Jurkat, Clone E6-1 (cell line): ENCODE data around the gene OR1J4. TPM values are rescaled to one million over a fixed set of nuclear protein-coding genes. Genes with fewer than 3 reads are reported as not detected.
"Not testable (repeated sequence)": the region's sequence is repeated elsewhere in the genome, so short reads cannot be mapped to it uniquely, and the experiment has no call there.

Experiments
- DNase-seq: peaks from one replicate; pipeline ENCODE4 v3.0.0-alpha.2; 2011; ENCODE audit warnings: low read depth, low spot score
- H3K4me3 ChIP-seq: 2 replicates; pipeline ENCODE4 v1.5.1; 2011; ENCODE audit warnings: mild to moderate bottlenecking, low read length, control low read depth, moderate library complexity
- polyA plus RNA-seq: library from polyadenylated mRNA; unstranded; fragments of >200 nt; gene quantifications from one replicate; pipeline ENCODE4 v1.2.1, GENCODE V29; 2012; ENCODE audit warnings: missing spikeins; ENCODE audit not compliant: insufficient read length, insufficient read depth

OR1J4 gene, protein sequence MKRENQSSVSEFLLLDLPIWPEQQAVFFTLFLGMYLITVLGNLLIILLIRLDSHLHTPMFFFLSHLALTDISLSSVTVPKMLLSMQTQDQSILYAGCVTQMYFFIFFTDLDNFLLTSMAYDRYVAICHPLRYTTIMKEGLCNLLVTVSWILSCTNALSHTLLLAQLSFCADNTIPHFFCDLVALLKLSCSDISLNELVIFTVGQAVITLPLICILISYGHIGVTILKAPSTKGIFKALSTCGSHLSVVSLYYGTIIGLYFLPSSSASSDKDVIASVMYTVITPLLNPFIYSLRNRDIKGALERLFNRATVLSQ
- not detected for polyA plus RNA-seq

DNA sequence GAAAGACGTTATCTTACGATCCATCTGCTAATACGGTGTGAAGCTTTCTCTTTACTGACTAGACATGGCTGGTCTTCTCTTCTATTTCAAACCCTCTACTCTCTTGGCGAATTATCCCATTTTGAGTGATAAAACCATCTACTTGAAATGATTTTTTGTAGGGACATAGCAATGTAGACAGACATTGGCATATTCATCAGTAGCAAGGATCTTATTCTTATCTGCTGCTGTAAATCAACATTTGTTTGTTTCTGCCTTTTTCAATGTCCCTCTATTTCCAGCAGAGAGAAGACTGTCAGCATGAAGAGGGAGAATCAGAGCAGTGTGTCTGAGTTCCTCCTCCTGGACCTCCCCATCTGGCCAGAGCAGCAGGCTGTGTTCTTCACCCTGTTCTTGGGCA is at the start of gene OR1J4:
OR1J4 (plus strand) TSS at position 301 of the 400 bp plus-strand sequence; CDS start at position 301, 0 bp downstream.
- DNase-seq, result no peak
- no peak within 1 kb of the TSS for H3K4me3 ChIP-seq

DNA sequence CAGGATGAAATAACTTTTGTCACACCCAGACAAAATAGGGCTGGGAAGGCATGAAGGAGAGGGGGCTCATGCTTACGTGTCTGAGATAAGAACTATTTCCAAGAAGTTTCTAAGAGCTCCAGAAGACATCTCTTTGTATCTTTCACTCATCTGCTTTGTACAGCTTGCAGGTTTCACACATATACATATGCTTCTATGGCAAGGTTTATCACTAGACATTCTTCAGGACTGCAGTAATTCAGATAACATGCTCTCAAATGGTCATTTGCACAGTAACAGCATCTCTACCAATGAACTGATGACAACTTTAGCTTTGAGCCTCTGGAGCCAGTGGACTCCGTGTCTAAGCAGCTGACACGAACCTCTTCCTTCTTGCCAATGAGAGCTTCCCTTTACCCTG is 44.4 kb upstream of the OR1J4 start:
- H3K4me3 ChIP-seq, result no peak overlapping the region
- DNase-seq, result no peak

DNA sequence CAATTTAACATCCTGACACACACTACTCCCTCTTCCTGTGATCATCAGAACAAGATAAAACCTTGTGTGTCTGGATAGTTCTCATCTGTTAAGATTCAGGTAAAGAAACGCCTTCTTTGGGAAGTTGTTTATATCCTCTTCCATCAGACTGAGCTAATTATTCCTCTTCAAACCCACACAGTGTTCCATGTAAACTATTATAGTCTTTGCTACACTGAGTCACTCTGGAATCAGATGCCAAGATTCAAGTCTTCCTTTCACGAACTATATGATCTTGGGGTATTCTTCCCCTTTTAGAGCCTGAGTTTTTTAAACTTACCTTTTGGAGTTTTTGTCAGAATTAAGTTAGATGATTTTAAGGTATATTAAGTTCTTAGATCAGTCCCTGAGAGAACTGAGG is 43.2 kb upstream of the OR1J4 start:
- H3K4me3 ChIP-seq, result no peak overlapping the region
- DNase-seq, result no peak

DNA sequence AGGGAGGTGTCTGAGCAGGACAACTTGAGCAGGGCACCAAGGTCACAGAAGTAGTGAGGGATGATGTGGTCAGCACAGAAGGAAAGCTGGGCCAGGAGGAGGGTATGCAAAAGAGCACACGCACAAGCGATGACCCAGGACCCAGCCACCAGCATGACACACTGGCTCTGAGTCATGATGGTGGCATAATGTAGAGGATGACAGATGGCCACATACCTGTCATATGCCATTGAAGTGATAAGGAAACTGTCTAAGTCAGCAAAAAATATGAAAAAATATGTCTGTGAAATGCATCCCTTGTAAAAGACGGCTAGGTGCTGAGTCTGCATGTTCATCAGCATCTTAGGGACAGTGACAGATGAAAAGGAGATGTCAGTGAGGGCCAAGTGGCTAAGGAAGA is 41.6 kb upstream of the OR1J4 start:
- DNase-seq, result no peak
- H3K4me3 ChIP-seq, result no peak overlapping the region

DNA sequence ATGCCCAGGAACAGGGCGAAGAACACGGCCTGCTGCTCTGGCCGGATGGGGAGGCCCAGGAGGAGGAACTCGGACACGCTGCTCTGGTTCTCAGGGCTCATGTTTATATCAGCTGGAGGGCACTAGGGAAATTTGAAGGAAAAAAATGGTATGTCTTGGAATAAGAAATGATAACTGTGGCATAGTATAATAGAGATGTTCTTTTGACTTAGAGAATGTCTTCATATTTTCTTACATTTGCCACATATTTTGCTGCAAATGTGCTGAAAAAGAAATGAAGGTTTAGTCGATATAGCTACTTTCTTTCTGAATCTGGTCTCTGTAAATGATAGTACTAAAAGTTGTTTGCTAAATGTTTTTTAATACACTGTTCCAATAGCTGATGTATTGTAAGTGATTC is 41.1 kb upstream of the OR1J4 start, which contains the start of gene OR1J1:
OR1J1 (minus strand) TSS at position 101 of the 400 bp plus-strand sequence; CDS start at position 101, 0 bp downstream.
- no peak for DNase-seq
- no peak within 1 kb of the TSS for H3K4me3 ChIP-seq

DNA sequence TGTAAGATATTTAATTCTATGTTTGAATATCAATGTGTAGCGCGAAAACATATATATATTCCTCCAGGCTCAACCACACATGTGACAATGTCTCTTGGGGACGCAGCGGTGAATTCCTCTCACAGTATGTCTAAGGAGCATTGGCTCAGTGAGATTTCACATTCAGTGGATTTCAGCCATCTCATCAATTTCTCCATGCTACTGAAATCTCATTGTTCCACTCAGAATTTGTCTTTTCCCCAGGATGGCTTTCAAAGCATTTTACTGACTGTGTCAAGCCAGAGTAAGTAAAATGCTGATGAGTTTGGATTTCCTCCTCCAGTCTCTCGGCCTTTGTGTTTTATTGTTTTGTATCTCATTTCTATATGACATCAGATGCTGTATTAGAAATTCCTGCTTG is 39.9 kb upstream of the OR1J4 start:
- H3K4me3 ChIP-seq, result no peak overlapping the region
- DNase-seq, result no peak

DNA sequence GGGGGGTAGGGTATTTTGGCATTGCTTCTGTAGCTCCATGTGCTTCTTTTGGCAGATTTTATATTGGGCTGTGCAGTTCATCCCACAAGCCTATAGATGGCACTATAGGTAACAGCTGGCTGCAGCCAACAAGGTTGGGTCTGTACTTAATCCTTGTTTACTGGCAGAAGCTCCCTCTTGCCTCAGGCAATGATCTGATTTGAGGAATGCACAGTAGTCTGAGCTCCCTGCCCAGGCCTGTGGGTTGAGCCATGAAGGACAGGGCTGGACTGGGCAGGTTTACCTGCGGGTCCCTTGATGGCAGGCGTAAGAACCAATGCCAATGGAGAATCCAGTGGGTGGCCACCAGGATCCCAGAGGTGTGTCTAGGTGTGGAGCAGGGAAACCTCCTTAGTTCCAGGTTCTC is 20.1 kb upstream of the OR1J4 start:
- H3K4me3 ChIP-seq, result no peak overlapping the region
- DNase-seq, result peak; percentile 39

DNA sequence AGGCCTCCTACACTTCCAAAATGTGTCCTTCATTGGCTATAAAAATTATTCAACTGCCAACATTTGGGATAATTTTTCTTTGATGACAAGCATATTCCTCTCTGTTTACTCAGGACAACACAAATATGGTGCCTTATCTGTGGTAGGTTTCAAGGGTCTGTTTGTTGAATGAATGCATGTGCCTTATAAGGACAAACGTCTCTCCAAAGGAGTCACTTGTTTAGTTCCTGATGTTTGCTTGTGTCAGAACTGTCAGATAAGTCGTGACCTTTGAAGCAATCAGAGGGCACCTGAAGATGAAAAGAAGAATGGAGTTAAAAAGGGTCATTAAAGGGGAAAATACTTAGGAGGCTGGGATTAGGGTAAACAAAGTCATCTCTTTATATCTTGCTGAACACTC is 12.0 kb upstream of the OR1J4 start:
- H3K4me3 ChIP-seq, result no peak overlapping the region
- no peak for DNase-seq

DNA sequence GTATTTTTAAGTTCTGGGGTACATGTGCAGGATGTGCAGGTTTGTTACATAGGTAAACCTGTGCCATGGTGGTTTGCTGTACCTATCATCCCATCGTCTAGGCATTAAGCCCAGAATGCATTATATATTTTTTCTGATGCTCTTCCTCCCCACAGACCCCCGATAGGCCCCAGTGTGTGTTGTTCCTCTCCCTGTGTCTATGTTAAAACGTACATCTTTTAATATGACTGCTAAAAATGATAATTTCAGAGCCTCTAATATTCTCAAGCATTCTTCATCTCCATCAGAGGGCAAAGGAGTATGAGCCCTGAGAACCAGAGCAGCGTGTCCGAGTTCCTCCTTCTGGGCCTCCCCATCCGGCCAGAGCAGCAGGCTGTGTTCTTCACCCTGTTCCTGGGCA is 8.4 kb upstream of the OR1J4 start, which contains the start of gene OR1J2:
OR1J2 (plus strand) TSS at position 301 of the 400 bp plus-strand sequence; CDS start at position 301, 0 bp downstream.
- no peak for DNase-seq

DNA sequence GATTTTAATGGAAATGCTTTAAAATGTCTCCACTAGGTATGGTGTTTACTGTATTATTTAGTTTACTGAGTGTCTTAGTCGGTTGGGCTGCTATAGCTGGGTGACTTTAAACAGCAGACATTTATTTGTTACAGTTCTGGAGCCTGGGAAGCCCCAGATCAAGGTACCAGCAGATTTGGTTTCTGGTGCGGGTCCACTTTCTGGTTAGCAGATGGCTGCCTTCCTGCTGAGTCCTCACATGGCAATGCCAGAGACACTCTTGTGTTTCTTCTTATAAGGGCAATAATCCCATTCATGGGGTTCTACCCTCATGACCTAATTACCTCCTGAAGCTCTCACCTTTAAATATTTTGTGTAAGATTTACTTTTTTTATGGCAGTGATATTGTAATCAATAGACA is 715 bp upstream of the OR1J4 start:
- no peak overlapping the region for H3K4me3 ChIP-seq
- DNase-seq, result no peak

More for the DNA sequence above, 8.4 kb upstream of the OR1J4 start, which contains the start of gene OR1J2:
- H3K4me3 ChIP-seq, result no peak within 1 kb of the TSS

DNA sequence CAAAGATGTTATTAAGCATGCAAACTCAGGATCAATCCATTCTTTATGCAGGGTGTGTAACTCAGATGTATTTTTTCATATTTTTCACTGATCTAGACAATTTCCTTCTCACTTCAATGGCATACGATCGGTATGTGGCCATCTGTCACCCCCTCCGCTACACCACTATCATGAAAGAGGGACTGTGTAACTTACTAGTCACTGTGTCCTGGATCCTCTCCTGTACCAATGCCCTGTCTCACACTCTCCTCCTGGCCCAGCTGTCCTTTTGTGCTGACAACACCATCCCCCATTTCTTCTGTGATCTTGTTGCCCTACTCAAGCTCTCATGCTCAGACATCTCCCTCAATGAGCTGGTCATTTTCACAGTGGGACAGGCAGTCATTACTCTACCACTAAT is 435 bp downstream of the OR1J4 start:
- DNase-seq, result no peak
- no peak overlapping the region for H3K4me3 ChIP-seq

DNA sequence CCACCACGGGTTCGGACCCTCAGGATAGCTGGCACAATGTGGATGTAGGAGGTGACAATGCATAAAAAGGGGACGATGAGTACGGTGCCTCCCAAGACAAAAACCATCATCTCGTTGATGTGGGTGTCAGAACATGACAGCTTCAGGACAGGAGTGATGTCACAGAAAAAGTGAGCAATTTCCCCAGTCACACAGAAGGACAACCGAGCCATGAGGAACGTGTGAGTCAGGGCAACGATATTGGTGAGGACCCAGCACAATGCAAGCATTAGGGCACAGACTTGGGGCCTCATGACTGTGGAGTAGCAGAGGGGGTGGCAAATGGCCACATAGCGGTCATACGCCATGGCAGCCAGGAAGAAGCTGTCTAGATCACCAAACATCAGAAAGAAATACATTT is 7.7 kb downstream of the OR1J4 start:
- no peak overlapping the region for H3K4me3 ChIP-seq
- DNase-seq, result no peak

DNA sequence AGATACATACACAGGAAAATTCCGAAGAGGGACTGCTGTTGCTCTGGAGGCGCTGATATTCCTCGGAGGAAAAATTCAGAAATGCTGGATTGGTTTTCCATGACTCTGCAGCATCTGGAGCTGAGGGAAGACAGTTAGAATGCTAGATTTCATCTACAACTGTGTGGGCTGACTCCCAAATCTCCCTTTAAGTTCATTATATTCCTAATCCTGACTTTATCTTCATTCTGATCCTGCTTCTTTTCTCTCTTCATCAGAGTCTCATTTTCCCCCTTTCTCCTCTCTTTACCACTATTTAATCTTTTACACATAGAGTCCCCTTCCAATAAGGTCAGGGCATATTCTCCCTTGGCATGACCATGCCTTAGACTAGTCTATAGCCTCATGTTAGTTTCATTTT is 8.3 kb downstream of the OR1J4 start, which contains the start of gene OR1N1:
OR1N1 (minus strand) TSS at position 101 of the 400 bp plus-strand sequence; CDS start at position 101, 0 bp downstream.
- DNase-seq, result no peak
- H3K4me3 ChIP-seq, result no peak within 1 kb of the TSS

DNA sequence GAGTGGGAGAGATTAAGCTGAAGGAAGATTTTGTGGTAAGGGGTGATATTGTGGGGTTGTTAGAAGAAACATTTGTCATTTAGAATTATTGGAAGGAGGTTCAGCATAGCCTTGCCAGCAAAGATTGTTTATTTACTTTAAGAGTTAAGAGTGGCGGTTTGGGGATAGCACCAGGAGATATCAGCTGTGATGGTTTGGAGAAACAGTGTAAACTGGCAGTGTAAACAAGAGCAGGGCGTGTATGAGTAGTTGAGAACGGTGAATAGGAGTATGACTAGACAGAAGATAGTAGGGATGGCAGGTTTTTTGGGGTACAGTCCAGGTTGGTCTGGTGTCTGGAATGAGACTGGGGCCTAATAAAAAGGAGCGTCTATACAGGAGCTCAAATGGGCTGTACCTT is 12.2 kb downstream of the OR1J4 start:
- not testable (repeated sequence) for H3K4me3 ChIP-seq, DNase-seq

DNA sequence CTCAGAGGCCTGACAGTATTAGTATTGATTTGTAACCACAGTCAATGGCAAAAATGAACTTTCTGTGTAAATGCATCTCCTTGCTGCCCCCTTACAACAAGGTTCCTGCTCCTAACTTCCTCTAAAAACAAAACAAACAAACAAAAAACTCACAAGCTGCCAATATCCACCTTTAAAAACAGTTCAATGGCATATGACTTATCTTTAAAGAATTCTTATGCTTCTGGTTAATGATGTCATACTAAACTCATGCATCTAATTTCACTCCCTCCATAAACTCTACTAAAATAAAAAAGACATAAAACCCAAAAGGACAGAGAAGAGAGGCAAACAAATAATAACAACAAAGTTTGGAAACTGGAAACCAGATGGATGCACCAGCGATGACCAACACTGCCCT is 17.2 kb downstream of the OR1J4 start:
- H3K4me3 ChIP-seq, result no peak overlapping the region
- DNase-seq, result no peak

DNA sequence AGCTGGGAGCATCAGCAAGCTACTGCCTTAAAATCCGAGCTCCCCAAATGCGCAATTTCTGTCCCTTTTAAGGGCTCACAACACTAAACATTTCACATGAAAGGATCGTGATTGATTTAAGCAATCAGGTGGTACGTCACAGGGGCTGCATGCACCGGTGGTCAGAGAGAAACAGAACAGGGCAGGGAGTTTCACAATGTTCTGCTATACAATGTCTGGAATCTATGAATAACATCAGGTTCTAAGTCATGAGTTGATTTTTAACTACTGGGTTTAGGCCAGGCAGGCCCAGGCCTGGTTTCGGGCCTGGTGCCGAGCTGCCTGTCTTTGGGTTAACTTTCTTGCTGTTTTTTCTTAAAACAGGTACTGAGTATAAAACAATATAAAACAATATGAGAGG is 18.1 kb downstream of the OR1J4 start:
- DNase-seq, H3K4me3 ChIP-seq: not testable (repeated sequence)

DNA sequence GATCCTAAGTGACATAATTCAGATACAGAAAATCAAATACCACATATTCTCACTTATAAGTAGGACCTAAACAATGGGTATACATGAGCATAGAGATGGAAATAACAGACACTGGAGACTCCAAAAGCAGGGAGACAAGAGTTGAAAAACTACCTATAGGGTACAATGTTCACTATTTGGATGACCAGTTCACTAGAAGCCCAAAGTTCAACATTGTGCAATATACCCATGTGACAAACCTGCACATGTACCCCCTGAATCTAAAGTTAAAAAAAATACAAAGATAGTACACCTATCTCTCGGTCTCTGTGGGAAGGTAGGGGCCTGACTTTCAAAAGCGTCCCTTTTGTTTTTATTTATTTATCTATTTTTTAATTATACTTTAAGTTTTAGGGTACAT is 19.8 kb downstream of the OR1J4 start:
- H3K4me3 ChIP-seq, result no peak overlapping the region
- no peak for DNase-seq

DNA sequence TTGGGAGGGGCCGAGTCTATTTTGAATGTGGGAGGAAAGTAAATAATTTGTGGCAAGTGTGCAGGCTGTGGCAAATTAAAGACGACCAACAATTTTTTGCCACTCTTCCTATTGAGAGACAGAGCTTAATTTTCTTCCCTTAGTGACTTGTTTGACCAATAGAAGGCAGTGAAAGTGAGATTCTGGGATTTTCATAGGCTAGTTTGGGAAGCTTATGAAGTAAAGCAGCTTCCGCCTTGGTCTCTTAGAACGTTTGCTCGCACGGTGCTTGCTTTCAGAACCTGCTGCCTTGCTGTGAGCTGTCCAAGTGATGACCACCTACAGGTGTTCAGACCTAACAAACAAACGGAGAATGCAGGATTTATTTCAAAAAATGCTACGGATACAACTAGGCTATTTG is 27.3 kb downstream of the OR1J4 start:
- DNase-seq, result no peak
- H3K4me3 ChIP-seq, result no peak overlapping the region

DNA sequence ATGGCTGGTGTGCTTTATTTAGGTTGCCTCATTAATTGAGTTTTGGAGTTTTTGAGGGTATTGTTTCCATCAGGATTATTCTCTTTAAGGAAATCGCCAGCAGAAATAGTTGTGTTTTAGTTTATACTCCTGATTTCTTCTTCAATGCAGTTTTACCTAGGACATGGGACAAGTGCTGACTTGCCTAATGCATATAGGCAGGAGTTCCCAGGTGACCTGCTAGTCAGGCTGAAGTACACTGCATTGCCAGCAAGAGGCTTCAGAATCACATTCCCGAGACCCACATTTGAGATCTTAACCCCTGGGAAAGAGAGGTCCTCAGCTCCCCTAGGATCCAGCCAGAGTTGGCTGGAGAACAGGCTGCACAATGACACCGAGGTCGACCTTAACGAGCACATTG is 32.4 kb downstream of the OR1J4 start:
- no peak overlapping the region for H3K4me3 ChIP-seq
- no peak for DNase-seq

DNA sequence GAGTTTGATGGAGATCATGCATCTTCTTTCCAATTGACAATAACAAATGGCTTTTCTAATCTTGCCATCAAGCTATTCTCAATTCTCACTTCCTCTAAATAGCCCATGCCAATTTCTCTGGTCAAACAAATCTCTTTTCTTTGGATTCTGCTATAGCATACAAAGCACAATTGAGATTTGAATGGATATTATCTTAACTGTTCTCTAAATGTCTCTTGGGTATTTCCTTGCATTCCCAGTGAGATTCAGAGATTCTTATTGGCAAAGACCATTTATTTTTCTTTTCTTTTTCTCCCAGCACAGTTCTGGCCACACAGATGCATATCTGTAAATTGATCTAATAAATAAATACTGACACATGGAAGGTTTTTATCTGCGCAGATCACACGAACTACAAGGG is 33.9 kb downstream of the OR1J4 start, which contains the start of gene OR1N2:
OR1N2 (plus strand) TSS at position 301 of the 400 bp plus-strand sequence. CDS start 100 bp downstream, outside the sequence.
- no peak for DNase-seq
- no peak within 1 kb of the TSS for H3K4me3 ChIP-seq

DNA sequence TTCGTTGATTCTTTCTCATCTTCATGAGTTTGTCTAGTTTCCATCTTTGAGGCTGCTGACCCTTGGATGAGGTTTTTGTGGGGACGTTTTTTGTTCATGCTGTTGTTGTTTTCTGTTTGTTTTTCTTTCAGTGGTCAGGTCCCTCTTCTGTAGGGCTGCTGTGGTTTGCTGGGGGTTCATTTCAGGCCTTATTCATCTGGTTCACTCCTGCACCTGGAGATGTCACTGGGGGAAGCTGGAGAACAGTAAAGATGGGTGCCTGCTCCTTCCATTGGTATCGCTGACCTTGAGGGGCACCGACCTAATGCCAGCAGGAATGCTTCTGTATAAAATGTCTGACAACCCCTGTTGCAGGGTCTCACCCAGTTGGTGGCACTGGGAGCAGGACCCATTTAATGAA is 42.5 kb downstream of the OR1J4 start:
- no peak overlapping the region for H3K4me3 ChIP-seq
- no peak for DNase-seq
